Measurements from ENCODE around the gene ARFIP2.

DNA sequence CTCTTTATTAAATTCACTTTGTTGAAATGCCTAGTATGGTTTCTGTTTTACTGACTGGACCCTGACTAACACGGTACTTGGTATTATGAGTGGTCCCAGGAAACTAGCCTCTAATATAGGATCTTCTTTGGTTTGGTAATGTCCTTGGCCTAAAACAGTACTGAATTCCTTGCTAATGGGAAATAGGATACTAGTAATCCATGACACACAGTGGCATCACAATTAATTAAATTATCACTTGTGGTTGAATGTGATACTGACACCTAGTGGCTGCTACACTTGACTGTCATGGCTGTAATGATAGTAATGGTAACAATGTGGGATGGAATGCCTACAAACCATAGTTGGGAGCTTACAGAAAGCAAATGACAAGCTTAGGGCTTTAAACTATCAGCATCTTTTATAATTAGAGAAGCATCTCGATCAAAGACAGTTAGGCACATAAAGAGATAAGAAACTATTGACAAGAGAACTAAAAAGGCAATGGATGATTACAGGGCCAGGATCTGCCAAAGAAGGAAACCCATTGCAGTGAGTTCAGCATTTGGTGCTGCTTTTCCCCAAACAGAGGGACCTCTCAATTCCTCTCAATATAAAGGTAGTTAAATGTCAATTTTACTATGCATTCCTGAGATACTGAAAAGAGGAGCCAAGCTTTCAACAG is 24.6 kb upstream of the ARFIP2 start:
- TF ChIP-seq, protein P1, sequence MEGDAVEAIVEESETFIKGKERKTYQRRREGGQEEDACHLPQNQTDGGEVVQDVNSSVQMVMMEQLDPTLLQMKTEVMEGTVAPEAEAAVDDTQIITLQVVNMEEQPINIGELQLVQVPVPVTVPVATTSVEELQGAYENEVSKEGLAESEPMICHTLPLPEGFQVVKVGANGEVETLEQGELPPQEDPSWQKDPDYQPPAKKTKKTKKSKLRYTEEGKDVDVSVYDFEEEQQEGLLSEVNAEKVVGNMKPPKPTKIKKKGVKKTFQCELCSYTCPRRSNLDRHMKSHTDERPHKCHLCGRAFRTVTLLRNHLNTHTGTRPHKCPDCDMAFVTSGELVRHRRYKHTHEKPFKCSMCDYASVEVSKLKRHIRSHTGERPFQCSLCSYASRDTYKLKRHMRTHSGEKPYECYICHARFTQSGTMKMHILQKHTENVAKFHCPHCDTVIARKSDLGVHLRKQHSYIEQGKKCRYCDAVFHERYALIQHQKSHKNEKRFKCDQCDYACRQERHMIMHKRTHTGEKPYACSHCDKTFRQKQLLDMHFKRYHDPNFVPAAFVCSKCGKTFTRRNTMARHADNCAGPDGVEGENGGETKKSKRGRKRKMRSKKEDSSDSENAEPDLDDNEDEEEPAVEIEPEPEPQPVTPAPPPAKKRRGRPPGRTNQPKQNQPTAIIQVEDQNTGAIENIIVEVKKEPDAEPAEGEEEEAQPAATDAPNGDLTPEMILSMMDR (IDR thresholded peaks at IDR 0.05) = peak; percentile 16 to 51 (median 44)
- TF ChIP-seq POLR2AphosphoS5 (IDR thresholded peaks at IDR 0.05; ENCODE audit: insufficient read depth in 1 of 2, low read depth in 1 of 2) = peak in 1 of 2 donors; percentile 23
